OCI-LY3 (cell line): ENCODE results near the gene SCGB1C1.

Source experiments
- EZH2phosphoT487 ChIP-seq: fragments of 200-600 bp; shearing (Covaris generic); IDR thresholded peaks from 2 replicates; pipeline ENCODE4 v1.6.1; 2018; ENCODE audit warnings: antibody characterized with exemption, mixed run types, low read depth
- TF ChIP-seq, protein P1 (sequence below): fragments of 200-600, 300-600 bp; sonication (generic); IDR thresholded peaks from 2 replicates; pipeline ENCODE4 v1.5.1; 2014; ENCODE audit warnings: antibody characterized with exemption, low read length, low read depth

DNA sequence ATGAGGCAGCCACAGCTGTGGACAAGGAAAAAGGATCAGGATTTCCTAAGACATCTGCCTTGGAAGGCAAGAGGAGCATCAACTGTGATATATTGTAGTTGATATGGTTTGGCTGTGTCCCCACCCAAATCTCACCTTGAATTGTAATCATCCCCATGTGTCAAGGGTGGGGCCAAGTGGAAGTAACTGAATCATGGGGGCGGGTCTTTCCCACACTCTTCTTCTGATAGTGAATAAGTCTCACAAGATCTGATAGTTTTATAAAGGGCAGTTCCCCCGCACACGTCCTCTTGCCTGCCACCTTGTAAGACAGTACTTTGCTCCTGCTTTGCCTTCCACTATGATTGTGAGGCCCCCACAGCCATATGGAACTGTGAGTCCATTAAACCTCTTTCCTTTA, 24.8 kb downstream of the SCGB1C1 start:
- TF ChIP-seq EZH2phosphoT487: no peak
- TF ChIP-seq, protein P1, sequence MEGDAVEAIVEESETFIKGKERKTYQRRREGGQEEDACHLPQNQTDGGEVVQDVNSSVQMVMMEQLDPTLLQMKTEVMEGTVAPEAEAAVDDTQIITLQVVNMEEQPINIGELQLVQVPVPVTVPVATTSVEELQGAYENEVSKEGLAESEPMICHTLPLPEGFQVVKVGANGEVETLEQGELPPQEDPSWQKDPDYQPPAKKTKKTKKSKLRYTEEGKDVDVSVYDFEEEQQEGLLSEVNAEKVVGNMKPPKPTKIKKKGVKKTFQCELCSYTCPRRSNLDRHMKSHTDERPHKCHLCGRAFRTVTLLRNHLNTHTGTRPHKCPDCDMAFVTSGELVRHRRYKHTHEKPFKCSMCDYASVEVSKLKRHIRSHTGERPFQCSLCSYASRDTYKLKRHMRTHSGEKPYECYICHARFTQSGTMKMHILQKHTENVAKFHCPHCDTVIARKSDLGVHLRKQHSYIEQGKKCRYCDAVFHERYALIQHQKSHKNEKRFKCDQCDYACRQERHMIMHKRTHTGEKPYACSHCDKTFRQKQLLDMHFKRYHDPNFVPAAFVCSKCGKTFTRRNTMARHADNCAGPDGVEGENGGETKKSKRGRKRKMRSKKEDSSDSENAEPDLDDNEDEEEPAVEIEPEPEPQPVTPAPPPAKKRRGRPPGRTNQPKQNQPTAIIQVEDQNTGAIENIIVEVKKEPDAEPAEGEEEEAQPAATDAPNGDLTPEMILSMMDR: no peak
